Stimulated activated naive CD8-positive, alpha-beta T cell treated with anti-CD3 and anti-CD28 coated beads, Interleukin-15, Interleukin-2, amounts not matched to agents 100 U/mL and 50 U/mL, for 24 hours (primary cell): ENCODE data around the gene ODF4.
"Not testable (repeated sequence)": the region's sequence is repeated elsewhere in the genome, so short reads cannot be mapped to it uniquely, and the experiment has no call there.

Experiments
- ATAC-seq: fragments of 150-1000 bp; cut with Tn5 transposase; one replicate; pipeline ENCODE4 v1.10.0; 2021
- DNase-seq: peaks from one replicate; pipeline ENCODE4 v3.0.0; 2021

Gene ODF4

DNA sequence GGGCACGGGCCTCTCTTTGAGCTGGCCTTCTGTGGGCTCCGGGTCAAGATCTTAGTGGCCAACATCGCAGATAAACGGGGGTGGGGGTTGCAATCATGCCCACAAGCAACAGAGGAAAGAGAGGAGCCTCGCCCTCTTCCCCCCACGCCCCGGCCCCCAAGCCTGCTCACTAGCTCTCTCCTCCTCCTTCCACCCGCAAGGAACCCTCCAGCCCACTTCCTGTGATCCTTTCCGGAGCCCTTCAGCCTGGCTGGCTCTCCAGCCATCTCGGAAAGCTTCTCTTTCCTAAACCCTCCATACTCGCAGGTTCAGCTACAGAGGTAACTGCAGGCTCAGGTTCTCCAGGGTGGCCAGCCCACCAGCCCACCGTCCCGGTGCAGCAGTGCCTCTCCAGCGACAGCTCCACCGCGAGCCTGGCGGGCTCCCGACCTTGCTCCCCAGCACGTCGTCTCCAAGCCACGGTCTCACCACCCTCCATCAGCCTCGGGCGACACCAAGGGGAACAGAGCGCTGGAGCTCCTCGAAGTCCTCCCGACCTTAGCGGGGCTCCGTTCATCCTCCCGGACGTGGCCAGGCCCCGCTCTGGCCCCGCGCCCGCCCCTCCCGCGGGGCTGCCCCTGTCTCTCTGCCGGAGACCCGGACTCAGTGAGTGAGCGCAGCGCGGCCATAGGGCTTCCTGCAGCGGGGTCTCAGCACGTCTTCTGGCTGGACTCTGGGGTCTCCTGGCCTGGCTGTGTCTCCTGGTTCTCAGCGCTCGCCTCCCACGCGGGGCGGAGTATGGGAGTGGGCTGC is 12.9 kb upstream of the ODF4 start:
- ATAC-seq (peak; percentile 62), DNase-seq (peak; percentile 57)

DNA sequence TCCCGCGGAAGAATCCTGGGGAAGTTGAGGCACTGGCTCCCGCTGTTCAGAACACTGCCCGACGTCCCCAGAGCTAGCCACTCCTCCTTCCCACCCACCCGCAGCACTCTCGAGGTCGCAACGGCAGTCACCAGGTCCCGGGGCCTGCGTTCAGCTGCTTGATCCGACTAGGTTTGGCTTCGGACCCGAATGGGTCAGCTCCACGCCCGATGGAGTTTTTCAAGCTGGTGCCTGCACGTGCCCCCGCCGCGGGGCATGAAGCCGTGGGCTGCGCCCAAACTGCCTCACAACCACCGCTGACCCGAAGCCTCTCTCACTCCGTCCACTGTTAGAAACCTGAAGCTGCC is 12.4 kb upstream of the ODF4 start:
- peak; percentile 9 for DNase-seq
- ATAC-seq = no peak

DNA sequence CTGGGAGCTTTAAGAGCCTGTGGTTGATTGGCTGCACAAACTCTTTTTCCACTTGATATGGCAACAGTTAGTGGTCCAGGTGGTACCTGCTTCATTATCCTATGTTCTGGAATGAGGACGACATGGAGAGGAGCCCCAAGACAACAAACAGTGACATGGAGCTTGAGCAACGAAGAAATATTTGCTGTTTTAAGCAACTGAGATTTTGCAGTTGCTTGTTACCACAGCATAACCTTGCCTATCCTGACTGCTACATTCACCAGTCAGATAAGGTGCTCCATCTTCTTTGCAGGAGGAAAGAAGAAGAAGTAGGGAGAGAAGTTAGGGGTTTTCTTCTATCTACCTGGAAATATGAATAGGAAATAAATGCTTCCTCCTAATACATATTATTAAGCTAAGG is 7.5 kb upstream of the ODF4 start:
- no peak for DNase-seq
- ATAC-seq = no peak

DNA sequence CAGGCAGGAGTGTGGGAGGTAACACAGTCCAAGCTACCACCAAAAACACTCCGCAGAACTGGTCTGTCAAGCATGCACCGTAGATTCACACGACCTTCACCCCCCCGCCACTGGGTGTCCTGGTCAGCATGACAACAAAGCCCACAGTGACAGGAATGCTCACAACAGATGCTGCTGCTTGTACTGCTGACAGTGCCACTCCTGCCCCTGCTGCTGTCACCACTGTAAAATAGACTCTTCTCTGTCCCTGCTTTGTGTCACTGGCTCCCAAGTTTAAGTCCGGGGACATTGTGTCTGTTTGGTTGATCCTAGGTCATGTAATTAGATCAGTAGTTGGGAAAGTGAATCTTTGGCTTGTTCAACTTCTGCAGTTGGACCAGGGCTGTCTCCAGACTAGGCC is 7.0 kb upstream of the ODF4 start:
- DNase-seq (no peak), ATAC-seq (no peak)

DNA sequence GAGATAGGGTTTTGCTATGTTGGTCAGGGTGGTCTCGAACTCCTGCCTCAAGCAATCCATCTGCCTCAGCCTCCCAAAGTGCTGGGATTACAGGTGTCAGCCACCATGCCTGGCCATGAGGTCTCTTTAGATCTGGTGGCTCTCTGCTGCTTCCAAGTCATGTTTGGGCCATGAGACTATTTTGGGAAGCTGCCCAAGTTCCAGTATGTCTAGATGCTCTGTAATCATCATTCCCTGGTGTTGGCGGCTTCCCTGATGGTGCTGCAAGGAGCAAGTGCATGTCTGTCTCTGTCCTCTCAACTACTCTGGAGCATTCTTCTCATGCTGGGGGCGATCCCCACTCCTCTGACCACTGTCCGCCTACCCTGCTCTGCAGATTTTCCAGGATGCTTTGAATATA is 6.4 kb upstream of the ODF4 start:
- ATAC-seq (no peak), DNase-seq (no peak)

DNA sequence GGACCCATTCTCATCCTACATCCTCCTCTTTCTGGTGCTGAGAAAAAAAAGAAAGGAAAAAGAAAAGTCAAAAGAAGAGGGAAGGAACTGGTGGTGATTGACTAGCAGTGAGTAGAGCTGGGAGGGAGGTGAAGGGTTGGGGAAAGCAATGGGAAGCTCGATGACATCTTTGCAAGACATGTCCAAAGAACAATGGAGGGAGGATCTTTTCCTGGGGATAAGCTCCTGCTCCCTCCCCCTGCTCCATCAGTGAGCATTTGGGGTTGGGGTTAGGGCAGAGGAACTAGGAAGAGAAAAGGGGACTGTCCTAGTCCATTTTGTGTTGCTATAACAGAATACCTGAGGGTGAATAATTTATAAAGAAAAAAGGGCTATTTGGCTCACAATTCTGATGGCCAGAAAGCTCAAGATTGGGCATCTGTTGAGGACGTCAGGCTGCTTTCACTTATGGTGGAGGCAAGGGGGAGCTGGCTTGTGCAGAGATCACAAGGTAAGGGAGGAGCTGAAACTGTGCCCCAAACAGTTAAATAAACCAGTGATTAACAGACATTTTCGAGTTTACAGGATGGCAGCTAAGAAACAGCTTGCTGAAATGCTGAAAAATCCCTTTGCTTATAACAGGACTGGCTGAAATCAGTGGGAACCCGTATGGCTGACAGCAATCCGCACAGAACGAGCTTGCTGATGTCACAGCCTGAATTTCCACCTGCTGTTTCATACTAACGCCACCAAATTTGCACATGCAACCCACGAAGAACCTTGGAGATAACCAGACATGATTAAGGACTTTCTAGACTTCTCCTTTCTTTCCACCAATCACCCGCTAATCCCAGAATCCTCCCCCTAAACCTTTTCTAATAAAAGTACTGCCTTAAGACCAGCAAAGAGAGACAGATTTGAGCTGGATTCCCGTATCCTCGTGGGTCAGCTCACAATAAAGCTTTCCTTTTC is 1.6 kb upstream of the ODF4 start:
- DNase-seq (no peak), ATAC-seq (no peak)

DNA sequence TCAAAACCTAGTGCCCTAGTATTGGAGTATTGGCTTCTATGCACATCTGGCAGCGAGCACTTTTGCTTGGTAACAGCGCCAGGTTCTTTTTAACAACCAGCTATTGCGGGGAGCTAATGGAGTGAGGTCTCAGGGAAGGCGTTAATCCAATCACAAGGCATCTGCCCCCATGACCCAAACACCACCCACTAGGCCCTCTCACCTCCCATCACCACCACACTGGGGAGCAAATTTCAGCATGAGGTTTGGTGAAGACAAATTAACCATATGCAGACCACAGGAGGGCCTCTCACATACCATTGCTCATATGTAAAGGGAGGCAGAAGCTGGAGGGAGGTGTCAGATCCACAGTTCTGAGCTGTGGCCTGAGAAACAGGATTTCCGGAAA is 893 bp upstream of the ODF4 start:
- DNase-seq (no peak), ATAC-seq (peak; percentile 46)

DNA sequence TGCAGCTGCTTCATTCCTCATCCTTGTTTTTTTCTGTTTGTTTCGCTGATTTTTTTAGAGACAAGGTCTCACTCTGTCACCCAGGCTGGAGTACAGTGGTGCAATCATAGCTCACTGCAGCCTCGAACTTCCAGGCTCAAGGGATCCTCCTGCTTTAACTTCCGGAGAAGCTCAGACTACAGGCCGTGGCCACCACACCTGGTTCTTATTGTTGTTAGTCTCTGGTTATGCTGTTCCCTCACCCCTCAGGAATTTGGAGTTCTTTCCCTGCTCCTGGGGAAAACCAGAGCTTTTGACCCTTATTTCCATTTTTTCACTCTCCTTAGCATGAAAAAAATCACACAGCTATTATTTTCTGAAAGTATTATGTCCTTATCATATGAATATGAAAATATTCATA is 1.8 kb downstream of the ODF4 start:
- DNase-seq (no peak), ATAC-seq (no peak)

DNA sequence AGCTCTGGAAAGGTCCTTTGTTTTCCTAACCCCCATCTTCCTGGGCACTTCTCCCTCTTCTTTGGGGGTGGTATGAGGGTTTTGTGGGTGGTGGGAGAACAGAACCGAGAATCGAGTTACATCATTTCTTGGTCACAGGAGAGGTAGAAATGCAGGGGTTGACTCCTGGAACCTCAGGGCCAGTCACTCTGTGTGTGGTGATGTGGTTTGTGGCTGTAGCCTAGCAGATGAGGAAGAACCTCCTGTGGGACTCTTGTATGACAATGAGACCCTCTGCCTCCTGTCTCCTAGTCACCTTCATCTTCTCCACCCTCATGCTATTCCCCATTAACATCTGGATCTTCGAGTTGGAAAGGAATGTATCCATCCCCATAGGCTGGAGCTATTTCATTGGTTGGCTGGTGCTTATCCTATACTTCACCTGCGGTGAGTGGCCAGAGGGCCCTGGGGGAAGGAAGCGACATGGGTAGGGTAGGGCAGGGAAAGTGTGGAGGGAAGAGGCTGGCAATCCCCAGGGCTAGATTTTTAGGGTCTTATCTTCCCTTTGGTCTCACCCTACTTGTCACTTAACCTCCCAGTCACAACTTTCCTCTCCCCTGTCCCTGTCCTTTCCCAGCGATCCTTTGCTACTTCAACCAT is 5.5 kb downstream of the ODF4 start:
- ATAC-seq (peak; percentile 73), DNase-seq (no peak)

DNA sequence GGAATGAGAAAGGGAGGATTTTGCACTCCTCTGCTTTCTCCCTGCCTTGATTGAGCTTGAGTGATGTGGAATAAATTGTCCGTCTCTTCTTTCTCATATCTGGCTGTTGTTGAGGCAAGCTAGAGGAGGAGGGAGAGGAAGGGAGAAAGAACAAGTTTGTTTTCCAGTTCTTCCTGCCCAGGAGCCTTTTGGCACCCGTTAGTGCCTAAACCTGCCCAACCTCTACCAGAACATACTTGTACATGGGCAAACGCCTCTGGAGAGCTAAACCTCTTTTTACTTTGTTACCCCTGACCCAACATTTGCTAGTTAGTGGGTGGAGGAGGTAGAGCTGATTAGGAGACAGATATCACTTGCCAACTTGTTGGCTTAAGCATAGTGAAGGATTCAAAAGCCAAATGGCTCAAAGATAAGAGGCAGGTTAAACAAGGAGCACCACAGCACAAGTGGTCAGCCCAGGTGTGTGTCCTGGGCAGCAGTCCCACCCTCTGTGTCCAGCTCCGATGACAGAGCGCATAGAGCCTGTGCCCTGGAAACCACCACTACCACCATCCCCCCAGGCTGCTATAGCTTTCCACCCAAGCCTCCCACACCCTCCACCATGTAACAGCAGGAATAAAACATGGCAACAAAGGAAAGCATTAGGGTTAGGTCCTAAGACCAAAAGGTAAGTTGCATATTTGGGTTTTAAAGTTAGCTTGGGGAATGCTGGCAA is 6.5 kb downstream of the ODF4 start:
- no peak for DNase-seq
- ATAC-seq = no peak

DNA sequence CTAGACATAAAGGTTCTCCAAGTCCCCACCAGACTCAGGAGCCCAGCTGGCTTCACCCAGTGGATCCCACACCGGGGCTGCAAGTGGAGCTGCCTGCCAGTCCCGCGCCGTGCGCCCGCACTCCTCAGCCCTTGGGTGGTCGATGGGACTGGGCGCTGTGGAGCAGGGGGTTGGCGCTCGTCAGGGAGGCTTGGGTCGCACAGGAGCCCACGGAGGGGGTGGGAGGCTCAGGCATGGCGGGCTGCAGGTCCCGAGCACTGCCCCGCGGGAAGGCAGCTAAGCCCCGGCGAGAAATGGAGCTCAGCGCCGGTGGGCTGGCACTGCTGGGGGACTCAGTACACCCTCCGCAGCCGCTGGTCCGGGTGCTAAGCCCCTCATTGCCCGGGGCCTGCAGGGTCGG is 7.4 kb downstream of the ODF4 start:
- not testable (repeated sequence) for DNase-seq

DNA sequence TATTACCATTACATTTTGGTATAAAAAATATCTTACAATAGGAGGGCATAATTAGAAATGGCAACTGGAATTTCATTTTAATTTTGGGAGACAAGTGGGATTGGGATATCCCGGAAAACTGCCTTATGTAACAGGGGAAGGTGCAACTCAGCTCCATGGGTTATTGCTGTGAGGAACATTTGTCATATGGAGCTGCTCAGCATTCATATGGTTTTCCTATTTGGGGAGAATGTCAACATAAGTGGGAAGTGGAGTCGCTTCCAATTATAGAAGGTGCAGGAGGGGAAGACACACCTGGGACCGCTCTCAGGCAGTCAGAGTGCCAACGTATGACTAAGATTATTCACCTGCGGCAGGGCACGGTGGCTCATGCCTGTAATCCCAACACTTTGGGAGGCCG is 10.7 kb downstream of the ODF4 start:
- ATAC-seq (no peak), DNase-seq (no peak)

More for the DNA sequence above, 7.4 kb downstream of the ODF4 start:
- ATAC-seq = not testable (repeated sequence)

DNA sequence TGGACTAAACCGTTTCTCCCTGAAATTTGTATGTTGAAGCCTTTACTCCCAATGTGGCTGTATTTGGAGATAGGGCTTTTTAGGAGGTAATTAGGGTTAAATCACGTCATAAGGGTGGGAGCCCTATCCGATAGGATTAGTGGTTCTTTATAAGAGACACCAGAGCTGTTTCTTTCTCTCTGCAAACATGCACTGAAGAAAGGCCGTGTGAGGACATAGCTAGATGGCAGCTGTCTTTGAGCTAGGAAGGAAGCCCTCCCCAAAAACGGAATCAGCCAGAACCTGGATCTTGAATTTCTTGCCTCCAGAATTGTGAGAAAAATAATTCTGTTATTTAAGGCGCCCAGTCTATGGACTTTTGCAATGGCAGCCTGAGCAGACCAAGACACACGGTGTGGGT is 14.1 kb downstream of the ODF4 start:
- ATAC-seq (no peak), DNase-seq (no peak)

DNA sequence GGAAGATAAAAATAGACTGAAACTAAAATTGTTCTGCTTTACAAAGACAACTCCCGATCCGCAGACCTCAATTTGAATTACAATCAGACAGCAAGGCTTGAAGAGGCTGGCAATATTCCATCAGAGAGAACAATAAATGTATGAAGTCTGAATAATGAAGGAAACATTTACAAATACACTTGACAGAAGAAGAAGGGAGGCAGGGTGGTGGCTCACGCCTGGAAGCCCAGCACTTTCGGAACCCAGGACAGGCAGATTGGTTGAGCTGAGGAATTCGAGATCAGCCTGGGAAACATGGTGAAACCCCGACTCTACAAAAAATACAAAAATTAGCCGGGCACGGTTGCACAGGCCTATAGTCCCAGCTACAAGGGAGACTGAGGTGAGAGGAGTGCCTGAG is 14.6 kb downstream of the ODF4 start:
- DNase-seq (no peak), ATAC-seq (no peak)

DNA sequence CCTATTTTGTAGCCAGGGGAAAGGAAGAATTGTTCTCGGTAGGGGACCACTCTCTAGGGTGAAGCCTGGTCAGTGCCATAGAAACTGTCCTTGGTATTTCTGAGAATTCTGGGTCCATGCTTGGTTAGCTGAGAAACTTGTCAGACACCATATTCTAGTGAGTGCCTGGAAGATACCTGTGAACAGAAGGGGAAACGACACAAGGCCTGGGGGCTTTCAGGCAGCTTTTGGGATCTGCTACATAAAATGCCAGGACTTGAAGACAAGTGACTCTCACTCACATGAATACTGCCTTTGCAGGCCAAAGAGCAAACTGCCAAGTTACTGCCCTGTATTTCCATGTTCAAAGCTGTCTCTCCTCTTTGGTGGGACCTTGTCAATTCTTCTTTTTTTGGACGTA is 18.3 kb downstream of the ODF4 start:
- no peak for DNase-seq
- no peak for ATAC-seq

DNA sequence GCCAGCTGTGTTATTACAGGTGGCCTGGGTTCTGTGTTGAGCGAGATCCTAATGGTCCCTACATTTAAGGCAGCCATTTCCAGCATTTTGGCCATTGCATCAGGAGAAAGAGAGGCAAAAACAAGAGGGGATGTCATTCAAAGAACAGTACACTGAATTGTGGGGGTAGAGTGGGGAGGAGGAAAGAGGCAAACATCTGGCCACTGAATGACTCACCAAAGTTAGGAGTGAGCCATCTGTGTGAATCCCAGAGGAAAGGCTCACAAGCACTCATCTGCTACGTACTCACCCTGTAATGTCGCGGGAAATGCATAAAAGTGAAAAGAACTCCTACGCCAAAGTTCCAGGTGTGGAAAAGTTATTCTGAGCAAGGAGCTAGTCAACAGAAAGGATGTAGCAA is 20.1 kb downstream of the ODF4 start:
- DNase-seq (no peak), ATAC-seq (no peak)

DNA sequence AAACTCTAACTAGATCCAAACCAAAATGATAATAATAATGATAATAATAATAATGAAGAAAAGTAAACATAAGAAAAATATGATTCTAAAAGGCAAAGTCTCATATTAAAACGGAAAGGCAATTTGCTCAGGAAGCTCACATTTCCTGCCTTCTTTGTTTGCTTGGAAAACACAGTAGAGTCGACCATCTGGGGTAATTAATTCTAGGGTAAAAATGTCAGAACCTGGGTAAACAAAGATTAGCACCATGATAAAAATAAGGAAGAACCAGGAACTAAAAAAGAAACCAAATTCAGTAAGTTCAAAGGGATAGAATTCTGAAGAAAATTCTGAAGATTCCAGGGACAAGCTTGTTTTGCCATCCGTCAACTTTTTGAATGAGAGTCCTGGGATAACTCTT is 20.6 kb downstream of the ODF4 start:
- DNase-seq (no peak), ATAC-seq (no peak)

DNA sequence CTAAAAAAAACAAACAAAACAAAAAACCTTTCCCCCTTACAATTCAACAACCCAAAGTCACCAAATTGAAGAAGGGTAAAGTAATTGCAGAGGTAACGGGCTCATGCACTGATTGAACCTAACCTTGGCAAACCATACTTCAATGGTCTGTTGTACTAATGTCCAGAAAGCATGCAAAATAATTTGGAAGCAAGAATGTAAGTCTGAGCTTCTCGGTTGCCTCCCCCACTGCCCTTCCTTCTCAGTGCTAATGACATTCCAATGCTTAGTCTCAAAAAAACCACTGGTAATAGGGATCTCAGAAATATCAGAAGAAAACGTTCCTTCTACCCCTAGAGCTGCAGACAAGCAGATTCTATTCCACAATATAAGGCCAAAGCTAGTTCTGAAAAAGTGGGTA is 21.1 kb downstream of the ODF4 start:
- no peak for ATAC-seq
- no peak for DNase-seq

DNA sequence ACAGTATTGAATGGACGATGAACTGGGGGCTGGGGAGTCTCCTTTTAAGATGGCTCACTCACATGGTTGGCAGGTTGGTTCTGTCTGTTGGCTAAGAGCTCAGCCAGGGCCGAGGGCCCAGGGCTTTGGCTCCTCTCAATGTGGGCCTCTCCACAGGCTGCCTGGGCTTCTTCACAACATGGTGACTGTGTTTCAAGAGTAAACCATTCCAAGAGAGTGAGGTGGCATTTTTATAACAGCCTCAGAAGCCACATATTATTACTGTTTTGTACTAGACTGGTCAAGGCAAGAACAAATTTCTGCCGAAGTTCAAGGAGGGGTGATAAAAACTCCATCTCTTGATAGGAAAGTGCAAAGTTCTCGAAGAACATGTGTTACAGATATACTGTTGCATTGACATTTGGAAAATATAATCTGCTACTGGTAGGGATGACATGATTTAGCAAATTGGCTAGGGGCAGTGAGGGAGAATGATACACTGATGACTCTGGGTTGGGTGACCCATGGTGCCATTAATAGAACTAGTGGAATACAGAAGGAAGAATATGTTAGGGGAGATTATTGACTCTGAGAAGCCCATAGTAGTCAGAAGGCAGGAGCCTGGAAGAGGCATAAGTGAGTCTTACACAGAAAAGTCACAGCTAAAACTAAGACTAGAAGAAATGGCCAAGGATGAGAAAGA is 23.2 kb downstream of the ODF4 start:
- no peak for DNase-seq

DNA sequence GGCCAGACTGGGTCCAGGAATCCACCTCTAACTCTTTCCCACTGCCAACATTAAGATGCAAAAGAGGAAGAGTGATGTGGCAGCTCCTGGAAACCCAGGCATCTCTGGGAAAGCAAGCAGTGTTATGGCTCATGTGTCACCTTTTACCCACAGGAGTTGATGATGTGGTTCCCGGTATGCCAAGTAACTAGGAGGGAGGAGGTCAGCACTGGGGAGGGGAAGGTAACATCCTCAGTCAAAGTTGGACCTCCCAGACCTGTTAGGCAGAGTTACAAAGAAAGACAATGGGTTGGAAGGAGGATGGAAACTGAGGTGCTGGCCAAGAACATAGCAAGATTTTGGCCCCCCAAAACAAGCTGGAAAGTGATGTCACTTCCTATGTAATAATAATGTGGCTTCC is 25.5 kb downstream of the ODF4 start:
- DNase-seq (no peak), ATAC-seq (no peak)

More for the DNA sequence above, 23.2 kb downstream of the ODF4 start:
- ATAC-seq = no peak

DNA sequence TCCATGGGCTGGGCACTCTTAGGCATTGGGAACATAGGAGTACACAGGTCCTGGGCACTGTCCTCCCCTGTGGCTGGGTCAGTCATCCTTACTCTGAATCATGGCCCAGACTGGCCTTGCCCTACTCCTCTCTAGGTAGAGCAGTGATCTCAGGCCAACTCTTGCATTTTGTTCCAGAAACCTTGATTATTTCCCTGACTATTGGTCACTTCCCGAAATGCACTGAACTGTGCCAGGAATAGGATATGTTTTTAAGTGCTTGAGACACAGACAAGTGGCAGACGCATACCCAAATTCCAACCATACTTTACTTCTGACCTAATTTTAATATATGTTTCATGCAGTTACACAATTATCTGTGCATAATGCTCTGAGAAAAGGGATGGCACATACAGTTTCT is 26.6 kb downstream of the ODF4 start:
- DNase-seq (no peak), ATAC-seq (no peak)

DNA sequence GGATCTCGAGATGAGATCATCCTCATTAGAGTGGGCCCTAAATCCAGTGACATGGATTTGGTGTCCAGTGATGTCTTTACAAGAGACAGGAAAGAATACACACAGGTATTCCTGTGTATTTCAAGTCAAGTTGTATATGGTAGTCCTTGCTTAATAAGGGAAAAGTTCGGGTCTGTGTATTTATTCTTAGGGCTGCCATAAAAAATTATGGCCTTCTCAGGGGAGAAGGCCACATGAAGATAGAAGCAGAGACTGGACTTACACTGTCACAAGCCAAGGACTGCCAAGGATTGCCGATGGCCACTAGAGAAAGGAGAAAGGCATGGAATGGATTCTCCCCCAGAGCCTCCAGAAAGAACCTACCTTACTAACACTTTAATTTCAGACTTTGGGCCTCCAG is 28.6 kb downstream of the ODF4 start:
- ATAC-seq = no peak
- no peak for DNase-seq
